GM10248 (cell line): Measurements from ENCODE around the gene CLDND2.

ENCODE experiments used
- CTCF ChIA-PET: fragments of 300-600 bp; sonication (Branson Sonifier 250); formaldehyde crosslinking; extraction: SDS; loops from one replicate; lab custom pipeline; 2021; ENCODE audit warnings: antibody characterized with exemption; lab: Yijun Ruan, JAX
- POLR2A ChIA-PET: fragments of 350-650 bp; sonication (Branson Sonifier 250); formaldehyde crosslinking; extraction: SDS; loops from one replicate; lab custom pipeline; 2020; ENCODE audit warnings: antibody characterized with exemption; lab: Yijun Ruan, JAX
- DNase-seq: peaks from one replicate; pipeline ENCODE4 v3.0.0; 2012; ENCODE audit errors: extremely low spot score
- TF ChIP-seq, protein P1 (sequence below): IDR thresholded peaks from 2 replicates; pipeline ENCODE4 v1.5.1; 2012; ENCODE audit warnings: mild to moderate bottlenecking, low read depth; ENCODE audit errors: extremely low read depth, missing control alignments, control extremely low read depth

CLDND2 gene

DNA sequence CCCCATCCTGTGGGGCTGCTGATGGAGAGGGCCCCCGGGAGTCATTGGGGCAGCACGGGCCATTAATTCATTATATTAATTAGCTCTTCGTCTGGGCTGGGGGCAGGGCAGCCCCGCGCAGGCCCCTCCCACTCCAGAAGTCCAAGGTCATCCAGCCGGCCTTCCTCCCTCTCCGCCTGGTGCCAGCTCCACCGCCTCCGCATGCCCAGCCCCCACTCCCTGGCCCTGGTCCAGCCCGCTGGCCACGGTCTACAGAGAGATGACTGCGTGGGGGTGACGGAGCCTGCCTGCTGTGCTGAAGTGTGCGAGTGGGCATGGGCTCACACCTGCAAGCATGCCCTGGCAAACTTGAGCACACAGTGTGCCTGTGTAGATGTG, 48.5 kb downstream of the CLDND2 start:
- DNase-seq = no peak
- ChIA-PET CTCF (no interaction called here), POLR2A (no interaction called here)
- TF ChIP-seq, protein P1, sequence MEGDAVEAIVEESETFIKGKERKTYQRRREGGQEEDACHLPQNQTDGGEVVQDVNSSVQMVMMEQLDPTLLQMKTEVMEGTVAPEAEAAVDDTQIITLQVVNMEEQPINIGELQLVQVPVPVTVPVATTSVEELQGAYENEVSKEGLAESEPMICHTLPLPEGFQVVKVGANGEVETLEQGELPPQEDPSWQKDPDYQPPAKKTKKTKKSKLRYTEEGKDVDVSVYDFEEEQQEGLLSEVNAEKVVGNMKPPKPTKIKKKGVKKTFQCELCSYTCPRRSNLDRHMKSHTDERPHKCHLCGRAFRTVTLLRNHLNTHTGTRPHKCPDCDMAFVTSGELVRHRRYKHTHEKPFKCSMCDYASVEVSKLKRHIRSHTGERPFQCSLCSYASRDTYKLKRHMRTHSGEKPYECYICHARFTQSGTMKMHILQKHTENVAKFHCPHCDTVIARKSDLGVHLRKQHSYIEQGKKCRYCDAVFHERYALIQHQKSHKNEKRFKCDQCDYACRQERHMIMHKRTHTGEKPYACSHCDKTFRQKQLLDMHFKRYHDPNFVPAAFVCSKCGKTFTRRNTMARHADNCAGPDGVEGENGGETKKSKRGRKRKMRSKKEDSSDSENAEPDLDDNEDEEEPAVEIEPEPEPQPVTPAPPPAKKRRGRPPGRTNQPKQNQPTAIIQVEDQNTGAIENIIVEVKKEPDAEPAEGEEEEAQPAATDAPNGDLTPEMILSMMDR = no peak

DNA sequence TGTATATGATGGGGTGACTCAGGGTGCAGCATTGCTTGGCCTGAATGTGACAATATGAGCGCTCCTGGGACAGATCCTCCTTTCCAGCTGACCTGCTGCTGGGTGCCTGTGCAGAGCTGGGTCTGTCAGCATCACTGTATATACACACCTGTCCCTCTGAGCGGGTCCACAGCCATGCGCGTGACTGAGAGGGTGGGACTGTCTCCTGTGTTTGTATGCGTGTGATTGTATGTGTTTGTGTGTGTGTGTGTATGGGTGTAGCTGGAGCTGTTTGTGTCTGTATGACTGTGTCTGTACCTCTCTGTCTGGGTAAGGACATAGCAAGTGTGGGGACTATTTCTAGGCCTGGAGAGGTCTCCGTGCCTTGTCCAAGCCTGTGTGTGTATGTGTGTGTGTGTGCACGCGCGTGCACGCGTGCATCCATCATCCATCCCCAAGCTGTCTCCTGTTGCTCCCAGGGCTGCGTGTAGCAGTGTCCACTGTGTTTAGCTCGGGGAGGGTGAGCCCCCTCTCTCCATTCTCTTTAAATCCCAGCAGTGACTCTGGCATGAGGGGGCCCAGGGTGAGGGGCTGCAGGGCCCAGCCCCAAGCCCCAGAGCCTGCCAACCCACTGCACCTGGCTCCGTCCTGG, 49.0 kb downstream of the CLDND2 start:
- ChIA-PET CTCF (no interaction called here), POLR2A (no interaction called here)
- no peak for DNase-seq
- TF ChIP-seq, protein P1 = no peak

DNA sequence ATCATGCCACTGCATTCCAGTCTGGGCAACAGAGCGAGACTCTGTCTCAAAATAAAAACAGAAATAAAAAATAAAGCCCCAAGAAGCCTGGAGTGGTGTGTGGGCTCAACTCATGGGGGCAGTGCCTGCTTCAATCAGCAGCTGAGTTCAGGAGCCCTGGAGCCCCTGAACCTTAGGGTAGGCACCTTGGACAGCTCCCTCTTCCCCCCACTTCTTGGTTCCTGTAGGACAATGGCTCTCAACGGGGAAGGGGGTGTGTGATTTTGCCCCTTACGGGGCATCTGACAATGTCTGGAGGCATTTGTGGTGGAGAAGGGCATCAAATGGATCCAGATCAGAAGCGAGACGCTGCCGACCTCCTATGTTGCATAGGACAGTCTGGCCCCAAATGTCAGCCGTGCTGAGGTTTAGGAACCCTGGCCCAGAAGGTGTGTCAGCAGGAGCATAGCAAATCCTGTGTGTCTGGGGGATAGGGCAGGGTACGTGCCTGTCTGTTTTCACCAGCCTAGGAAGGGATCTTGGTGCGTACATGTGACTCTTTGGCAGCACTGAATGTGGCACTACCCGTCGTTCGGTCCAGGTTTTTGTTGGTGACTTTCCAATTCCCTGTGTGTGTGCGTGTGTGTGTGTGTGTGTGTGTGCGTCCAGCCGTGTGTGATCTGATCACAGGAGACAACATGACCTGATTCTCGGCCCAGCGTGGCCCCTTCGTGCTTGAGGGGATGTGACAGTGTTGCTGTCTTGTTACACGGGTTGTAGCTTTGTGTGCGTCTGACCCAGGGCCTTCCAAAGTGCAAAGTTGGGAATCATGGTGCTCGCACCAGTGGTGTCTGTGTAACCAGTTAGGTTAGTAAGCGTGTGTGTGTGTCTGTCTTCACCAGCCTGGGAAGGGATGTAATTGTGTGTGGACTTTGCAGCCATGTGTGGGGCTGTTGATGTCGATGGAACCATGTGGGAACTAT, 49.8 kb downstream of the CLDND2 start:
- no peak for DNase-seq
- TF ChIP-seq, protein P1 = no peak
- ChIA-PET POLR2A (no interaction called here), CTCF (no interaction called here)

DNA sequence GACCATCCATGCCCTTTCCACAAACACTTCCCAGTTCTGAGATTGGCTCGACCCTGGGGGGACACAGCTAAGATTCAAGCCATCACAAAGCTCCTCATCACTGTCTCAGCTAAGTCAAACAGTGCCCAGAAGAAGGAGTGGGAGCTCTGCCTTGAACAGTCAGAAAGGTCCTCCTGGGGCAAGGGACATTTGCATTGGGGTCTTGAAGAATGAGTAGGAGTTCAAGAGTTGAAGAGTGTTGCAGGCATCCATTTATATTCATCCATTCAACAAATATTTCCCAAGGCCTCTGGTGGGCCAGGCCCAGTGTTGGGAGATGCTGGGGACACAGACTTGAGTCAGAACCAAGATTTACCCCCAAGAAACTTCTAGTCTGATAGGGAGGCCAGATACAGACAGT, 50.8 kb downstream of the CLDND2 start:
- TF ChIP-seq, protein P1 = no peak
- ChIA-PET POLR2A (no interaction called here), CTCF (interaction anchor here (1.0 kb wide), 1 partner anchor 10 kb away, joined by 3 read pairs; no protein-coding TSS in a partner anchor)
- no peak for DNase-seq

DNA sequence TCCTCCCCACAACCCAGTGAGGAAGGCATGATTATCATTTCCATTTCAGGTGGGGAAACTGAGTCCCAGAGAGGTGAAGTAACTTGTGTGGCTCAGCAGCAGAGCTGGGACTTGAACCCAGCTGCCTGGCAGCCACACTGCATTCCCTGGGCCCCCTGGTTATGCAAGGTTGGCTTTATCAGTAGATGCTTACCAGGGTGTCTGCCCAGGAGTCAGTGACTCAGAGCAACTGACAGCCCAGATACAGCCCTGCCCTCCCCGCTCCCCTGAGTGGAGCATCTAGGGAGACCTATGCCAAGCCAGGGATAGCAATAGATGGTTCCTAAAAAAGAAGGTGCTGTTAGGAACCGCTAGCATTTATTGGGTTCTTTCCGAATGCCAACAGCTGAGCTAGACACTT, 51.4 kb downstream of the CLDND2 start:
- ChIA-PET POLR2A (no interaction called here), CTCF (interaction anchor here (1.0 kb wide), 1 partner anchor 10 kb away, joined by 3 read pairs; no protein-coding TSS in a partner anchor)
- no peak for DNase-seq
- TF ChIP-seq, protein P1 = no peak
